ENCODE results near the gene CMKLR1.

The CMKLR1 gene

GRCh38 chr12:108302016-108302402, 37.1 kb downstream of the CMKLR1 start:
- DNase-seq (ENCODE audit: low read depth in 4 of 4, low spot score in 1 of 4): no peak

- DNase-seq (ENCODE audit: low read depth in 4 of 4, low spot score in 1 of 4): no peak
Observed at GRCh38 chr12:108301346-108301745, 37.8 kb downstream of the CMKLR1 start.

- no peak for DNase-seq (ENCODE audit: low read depth in 4 of 4, low spot score in 1 of 4)
Observed at GRCh38 chr12:108299980-108300696, 39.0 kb downstream of the CMKLR1 start.

GRCh38 chr12:108299516-108299915, 39.6 kb downstream of the CMKLR1 start:
- DNase-seq (ENCODE audit: low read depth in 4 of 4, low spot score in 1 of 4): no peak

GRCh38 chr12:108298761-108299275, 40.3 kb downstream of the CMKLR1 start:
- no peak for DNase-seq (ENCODE audit: low read depth in 4 of 4, low spot score in 1 of 4)

- no peak for DNase-seq (ENCODE audit: low read depth in 4 of 4, low spot score in 1 of 4)
Observed at GRCh38 chr12:108297895-108298760, 41.0 kb downstream of the CMKLR1 start.

GRCh38 chr12:108297424-108297823, 41.7 kb downstream of the CMKLR1 start:
- DNase-seq (ENCODE audit: low read depth in 4 of 4, low spot score in 1 of 4): no peak

GRCh38 chr12:108296945-108297344, 42.2 kb downstream of the CMKLR1 start:
- no peak for DNase-seq (ENCODE audit: low read depth in 4 of 4, low spot score in 1 of 4)

GRCh38 chr12:108295641-108296040, 43.5 kb downstream of the CMKLR1 start:
- no peak for DNase-seq (ENCODE audit: low read depth in 4 of 4, low spot score in 1 of 4)

- no peak for DNase-seq (ENCODE audit: low read depth in 4 of 4, low spot score in 1 of 4)
Observed at GRCh38 chr12:108289350-108290161, 49.6 kb downstream of the CMKLR1 start.

GRCh38 chr12:108287227-108287626, 51.9 kb downstream of the CMKLR1 start:
- DNase-seq (ENCODE audit: low read depth in 4 of 4, low spot score in 1 of 4): no peak

GRCh38 chr12:108285016-108285415, 54.1 kb downstream of the CMKLR1 start:
- DNase-seq (ENCODE audit: low read depth in 4 of 4, low spot score in 1 of 4): no peak

- DNase-seq (ENCODE audit: low read depth in 4 of 4, low spot score in 1 of 4): no peak
Observed at GRCh38 chr12:108284163-108284562, 54.9 kb downstream of the CMKLR1 start.

GRCh38 chr12:108282676-108283075, 56.4 kb downstream of the CMKLR1 start:
- no peak for DNase-seq (ENCODE audit: low read depth in 4 of 4, low spot score in 1 of 4)

GRCh38 chr12:108282160-108282559, 57.0 kb downstream of the CMKLR1 start:
- no peak for DNase-seq (ENCODE audit: low read depth in 4 of 4, low spot score in 1 of 4)

- no peak for DNase-seq (ENCODE audit: low read depth in 4 of 4, low spot score in 1 of 4)
Observed at GRCh38 chr12:108277613-108278012, 61.5 kb downstream of the CMKLR1 start.

GRCh38 chr12:108273217-108273616, 65.9 kb downstream of the CMKLR1 start:
- no peak for DNase-seq (ENCODE audit: low read depth in 4 of 4, low spot score in 1 of 4)

- DNase-seq (ENCODE audit: low read depth in 4 of 4, low spot score in 1 of 4): no peak
Observed at GRCh38 chr12:108271951-108272872, 66.9 kb downstream of the CMKLR1 start.

- no peak for DNase-seq (ENCODE audit: low read depth in 4 of 4, low spot score in 1 of 4)
Observed at GRCh38 chr12:108270849-108271143, 68.3 kb downstream of the CMKLR1 start.

- no peak for DNase-seq (ENCODE audit: low read depth in 4 of 4, low spot score in 1 of 4)
Observed at GRCh38 chr12:108270035-108270848, 68.9 kb downstream of the CMKLR1 start.

Measured in stimulated activated CD4-positive, alpha-beta T cell treated with anti-CD3 and anti-CD28 coated beads, Interleukin-1b, Interleukin-23, amount 100 ng/mL, for 24 hours (primary cell).